Keratinocyte (primary cell): Measurements from ENCODE around the gene SULF2. TPM values are rescaled to one million over a fixed set of nuclear protein-coding genes. Genes with fewer than 3 reads are reported as not detected.

Experiments
- DNase-seq: peaks from one replicate; pipeline ENCODE4 v3.0.0-alpha.2; 2011; ENCODE audit warnings: low read depth, missing footprints, low spot score
- FAIRE-seq: peaks from 2 replicates; lab custom pipeline; 2011; peaks lifted over from hg19 to GRCh38; lab: Jason Lieb, UNC
- H2AFZ ChIP-seq: 2 replicates; pipeline ENCODE4 v1.6.0; 2012; ENCODE audit warnings: low read length, control low read depth, inconsistent platforms; ENCODE audit not compliant: control insufficient read depth
- H3K27ac ChIP-seq: 2 replicates; pipeline ENCODE4 v1.5.1; 2011; ENCODE audit warnings: low read length; ENCODE audit not compliant: control insufficient read depth, insufficient read depth
- H3K27me3 ChIP-seq: 3 replicates; pipeline ENCODE4 v1.6.0; 2011; ENCODE audit warnings: low read length; ENCODE audit not compliant: control insufficient read depth, insufficient read depth; ENCODE audit errors: extremely low read depth
- H3K36me3 ChIP-seq, 2 experiments: 2 replicates in 1 of 2; 3 replicates in 1 of 2; pipeline ENCODE4 v1.5.1; 2011; ENCODE audit warnings: low read length in 2 of 2, mild to moderate bottlenecking in 1 of 2; ENCODE audit not compliant: control insufficient read depth in 2 of 2, insufficient read depth in 2 of 2; ENCODE audit errors: extremely low read depth in 1 of 2
- H3K4me1 ChIP-seq: 3 replicates; pipeline ENCODE4 v1.5.1; 2011; ENCODE audit warnings: low read length; ENCODE audit not compliant: control insufficient read depth, insufficient read depth; ENCODE audit errors: extremely low read depth
- H3K4me2 ChIP-seq: 3 replicates; pipeline ENCODE4 v1.6.0; 2011; ENCODE audit warnings: low read depth, low read length; ENCODE audit not compliant: control insufficient read depth, insufficient read depth; ENCODE audit errors: extremely low read depth
- H3K4me3 ChIP-seq, 3 experiments: fragments of 200-600 bp in 1 of 3; sonication (generic) in 1 of 3; 2 replicates in 2 of 3; 3 replicates in 1 of 3; pipeline ENCODE4 v1.5.1; 2011 to 2016; ENCODE audit warnings: low read length in 3 of 3, mild to moderate bottlenecking in 3 of 3, control low read depth in 2 of 3, inconsistent platforms in 1 of 3, low read depth in 1 of 3, mixed read lengths in 1 of 3, mixed run types in 1 of 3, moderate library complexity in 1 of 3; ENCODE audit not compliant: control insufficient read depth in 2 of 3, insufficient read depth in 2 of 3; ENCODE audit errors: extremely low read depth in 1 of 3
- H3K79me2 ChIP-seq: 2 replicates; pipeline ENCODE4 v1.6.0; 2012; ENCODE audit warnings: low read length; ENCODE audit not compliant: control insufficient read depth, insufficient read depth
- H3K9ac ChIP-seq: 3 replicates; pipeline ENCODE4 v1.6.0; 2011; ENCODE audit warnings: low read length; ENCODE audit not compliant: control insufficient read depth, insufficient read depth; ENCODE audit errors: extremely low read depth
- H3K9me1 ChIP-seq: 3 replicates; pipeline ENCODE4 v1.6.0; 2011; ENCODE audit warnings: low read length; ENCODE audit not compliant: control insufficient read depth, insufficient read depth; ENCODE audit errors: extremely low read depth
- H3K9me3 ChIP-seq: 2 replicates; pipeline ENCODE4 v1.5.1; 2012; ENCODE audit warnings: low read depth, low read length; ENCODE audit not compliant: control insufficient read depth
- H4K20me1 ChIP-seq: 3 replicates; pipeline ENCODE4 v1.6.0; 2011; ENCODE audit warnings: low read length; ENCODE audit not compliant: control insufficient read depth, insufficient read depth; ENCODE audit errors: extremely low read depth
- EZH2 ChIP-seq: IDR thresholded peaks from one replicate; pipeline ENCODE4 v1.6.1; 2012; ENCODE audit warnings: inconsistent platforms, mild to moderate bottlenecking, low read length, moderate library complexity
- dilution Hi-C: fragments of 300-500 bp; cut with MboI; formaldehyde crosslinking; loops from one replicate; pipeline ENCODE4 v1.7.0; 2020; ENCODE audit warnings: low sequenced_read_pairs; ENCODE audit not compliant: extremely low pct_ligation_motif_present
- polyA plus RNA-seq, 5 experiments: library from polyadenylated mRNA; depleted of rRNA in 3 of 5; stranded (reverse) in 3 of 5; stranded (forward) in 1 of 5; unstranded in 1 of 5; fragments of >200 nt; gene quantifications; 1 replicate in 1 of 5; 2 replicates in 3 of 5; 3 replicates in 1 of 5; pipeline versions ENCODE4 v1.2.1 to v1.2.3, GENCODE V29; 2011 to 2012; ENCODE audit warnings: missing spikeins in 2 of 5, low read depth in 1 of 5, low replicate concordance in 1 of 5
- TF ChIP-seq, protein P1 (sequence below), 3 experiments: IDR thresholded peaks in 1 of 3; conservative IDR thresholded peaks in 1 of 3; optimal IDR thresholded peaks in 1 of 3; 2 replicates in 2 of 3; 3 replicates in 1 of 3; pipeline versions ENCODE3 to v1.5.1; 2011; ENCODE audit warnings: low read length in 3 of 3, mild to moderate bottlenecking in 3 of 3, moderate library complexity in 2 of 3, control low read depth in 1 of 3, inconsistent platforms in 1 of 3; ENCODE audit not compliant: insufficient read depth in 2 of 3; ENCODE audit errors: extremely low read depth in 1 of 3

SULF2 gene
- polyA plus RNA-seq, 1 donor (not counting 4 experiments of a cell fraction or from before 2014, with no cell fraction given): 64.4 TPM

DNA sequence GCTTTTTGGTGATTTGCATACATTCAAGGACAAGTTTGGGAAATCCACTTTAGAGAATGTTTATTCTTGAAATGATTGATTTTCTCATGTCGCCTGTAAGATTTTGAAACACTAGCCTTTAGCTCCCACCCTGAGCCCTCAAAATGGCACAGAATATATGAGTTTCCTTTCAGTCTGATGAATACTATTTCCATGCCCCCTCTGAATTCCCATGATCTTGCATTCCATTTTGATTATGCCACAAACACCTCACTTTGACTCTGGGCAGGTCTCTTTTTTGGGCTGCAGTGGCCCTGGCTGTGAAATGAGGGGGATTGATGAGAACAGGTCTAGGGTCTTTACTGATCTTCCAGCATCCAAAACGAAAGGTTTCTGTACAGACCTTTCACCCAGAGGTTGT, 50.4 kb downstream of the SULF2 start:
- Histone ChIP-seq H3K4me2 (no peak overlapping the region), H2AFZ (no peak overlapping the region), H3K9ac (no peak overlapping the region), H3K27ac (no peak overlapping the region), H3K9me3 (no peaks in the 10 kb centered on the region), H3K4me1 (no peaks in the 10 kb centered on the region), H4K20me1 (no peaks in the 10 kb centered on the region), H3K4me3 (no peak overlapping the region), H3K36me3 (peaks cover 8 to 26% of the 10 kb centered on the region in 2 experiments), H3K9me1 (no peaks in the 10 kb centered on the region), H3K27me3 (no peaks in the 10 kb centered on the region), H3K79me2 (peaks cover 19% of the 10 kb centered on the region)
- TF ChIP-seq, protein P1, sequence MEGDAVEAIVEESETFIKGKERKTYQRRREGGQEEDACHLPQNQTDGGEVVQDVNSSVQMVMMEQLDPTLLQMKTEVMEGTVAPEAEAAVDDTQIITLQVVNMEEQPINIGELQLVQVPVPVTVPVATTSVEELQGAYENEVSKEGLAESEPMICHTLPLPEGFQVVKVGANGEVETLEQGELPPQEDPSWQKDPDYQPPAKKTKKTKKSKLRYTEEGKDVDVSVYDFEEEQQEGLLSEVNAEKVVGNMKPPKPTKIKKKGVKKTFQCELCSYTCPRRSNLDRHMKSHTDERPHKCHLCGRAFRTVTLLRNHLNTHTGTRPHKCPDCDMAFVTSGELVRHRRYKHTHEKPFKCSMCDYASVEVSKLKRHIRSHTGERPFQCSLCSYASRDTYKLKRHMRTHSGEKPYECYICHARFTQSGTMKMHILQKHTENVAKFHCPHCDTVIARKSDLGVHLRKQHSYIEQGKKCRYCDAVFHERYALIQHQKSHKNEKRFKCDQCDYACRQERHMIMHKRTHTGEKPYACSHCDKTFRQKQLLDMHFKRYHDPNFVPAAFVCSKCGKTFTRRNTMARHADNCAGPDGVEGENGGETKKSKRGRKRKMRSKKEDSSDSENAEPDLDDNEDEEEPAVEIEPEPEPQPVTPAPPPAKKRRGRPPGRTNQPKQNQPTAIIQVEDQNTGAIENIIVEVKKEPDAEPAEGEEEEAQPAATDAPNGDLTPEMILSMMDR (optimal IDR thresholded peaks at IDR 0.05 in 1 of 3, IDR thresholded peaks at IDR 0.05 in 1 of 3, conservative IDR thresholded peaks at IDR 0.05 in 1 of 3; ENCODE audit: extremely low read depth in 1 of 3, insufficient read depth in 2 of 3, low read length in 3 of 3): no peak
- TF ChIP-seq EZH2: no peak
- no peak for FAIRE-seq
- dilution Hi-C loops: no loop called here
- DNase-seq: no peak

DNA sequence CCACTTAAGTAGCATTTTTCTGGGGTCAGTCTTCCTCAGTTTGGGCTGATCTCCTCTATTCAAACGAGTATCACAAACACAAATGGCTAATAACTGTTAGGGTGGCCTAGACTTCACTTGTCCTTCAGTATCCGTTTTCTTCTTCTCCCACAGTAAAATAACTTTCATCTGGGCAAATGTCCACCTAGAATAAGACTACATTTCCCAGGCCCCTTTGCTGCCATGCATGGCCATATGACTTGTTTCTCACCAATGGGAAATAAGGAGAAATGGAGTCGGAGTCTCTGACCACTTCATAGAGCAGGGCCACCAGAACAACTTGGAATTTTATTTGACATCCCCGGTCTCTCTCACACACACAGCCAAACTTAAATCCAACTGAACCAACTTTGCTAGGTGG, 51.4 kb downstream of the SULF2 start:
- no peak overlapping the region for H2AFZ ChIP-seq
- H4K20me1 ChIP-seq: no peaks in the 10 kb centered on the region
- H3K79me2 ChIP-seq: peaks cover 10% of the 10 kb centered on the region
- TF ChIP-seq, protein P1 (optimal IDR thresholded peaks at IDR 0.05 in 1 of 3, IDR thresholded peaks at IDR 0.05 in 1 of 3, conservative IDR thresholded peaks at IDR 0.05 in 1 of 3; ENCODE audit: extremely low read depth in 1 of 3, insufficient read depth in 2 of 3, low read length in 3 of 3): no peak
- DNase-seq (no peak), FAIRE-seq (no peak)
- H3K9me3 ChIP-seq: no peaks in the 10 kb centered on the region
- dilution Hi-C loops: no loop called here
- H3K4me3 ChIP-seq: no peak overlapping the region
- H3K4me2 ChIP-seq: no peak overlapping the region
- H3K27me3 ChIP-seq: no peaks in the 10 kb centered on the region
- H3K9me1 ChIP-seq: no peaks in the 10 kb centered on the region
- H3K36me3 ChIP-seq: peaks cover 9 to 30% of the 10 kb centered on the region in 2 experiments
- H3K9ac ChIP-seq: no peak overlapping the region
- H3K4me1 ChIP-seq: no peaks in the 10 kb centered on the region
- H3K27ac ChIP-seq: no peak overlapping the region
